SKM-1 treated with dmso at 0.1 percent for 144 hours (cell line): ENCODE data around the gene PRR35.
A peak's percentile ranks its signal among the peaks of the same experiment; 100 is the strongest.

Experiments
- DNase-seq: peaks from one replicate; lab custom pipeline; 2025; ENCODE audit not compliant: unreplicated experiment; lab: John Stamatoyannopoulos, UW

PRR35 gene

DNA sequence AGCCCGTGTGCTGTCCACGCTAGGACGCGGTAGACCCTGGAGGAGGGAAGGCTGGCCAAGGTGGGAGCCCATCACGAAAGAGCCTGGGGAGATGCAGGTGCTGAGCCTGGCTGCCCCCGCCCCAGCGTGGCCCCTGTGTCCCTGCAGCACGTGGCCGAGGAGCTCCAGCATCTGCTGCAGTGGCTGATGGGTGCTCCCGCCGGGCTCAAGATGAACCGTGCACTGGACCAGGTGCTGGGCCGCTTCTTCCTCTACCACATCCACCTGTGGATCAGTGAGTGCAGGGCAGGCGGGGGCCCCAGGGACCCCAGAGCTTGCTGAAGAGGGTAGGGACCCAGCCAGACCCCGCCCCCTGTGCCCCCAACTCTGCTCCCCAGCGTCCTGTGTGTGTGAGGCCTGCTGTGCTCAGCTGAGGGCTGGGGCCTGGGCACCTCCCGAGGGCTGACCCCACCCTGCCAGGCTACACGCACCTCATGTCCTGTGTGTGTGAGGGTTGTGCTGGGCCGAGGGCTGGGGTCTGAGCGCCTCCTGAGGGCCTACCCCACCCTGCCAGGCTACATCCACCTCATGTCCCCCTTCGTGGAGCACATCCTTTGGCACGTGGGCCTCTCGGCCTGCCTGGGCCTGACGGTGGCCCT lies 18.2 kb downstream of the PRR35 start:
- no peak for DNase-seq

DNA sequence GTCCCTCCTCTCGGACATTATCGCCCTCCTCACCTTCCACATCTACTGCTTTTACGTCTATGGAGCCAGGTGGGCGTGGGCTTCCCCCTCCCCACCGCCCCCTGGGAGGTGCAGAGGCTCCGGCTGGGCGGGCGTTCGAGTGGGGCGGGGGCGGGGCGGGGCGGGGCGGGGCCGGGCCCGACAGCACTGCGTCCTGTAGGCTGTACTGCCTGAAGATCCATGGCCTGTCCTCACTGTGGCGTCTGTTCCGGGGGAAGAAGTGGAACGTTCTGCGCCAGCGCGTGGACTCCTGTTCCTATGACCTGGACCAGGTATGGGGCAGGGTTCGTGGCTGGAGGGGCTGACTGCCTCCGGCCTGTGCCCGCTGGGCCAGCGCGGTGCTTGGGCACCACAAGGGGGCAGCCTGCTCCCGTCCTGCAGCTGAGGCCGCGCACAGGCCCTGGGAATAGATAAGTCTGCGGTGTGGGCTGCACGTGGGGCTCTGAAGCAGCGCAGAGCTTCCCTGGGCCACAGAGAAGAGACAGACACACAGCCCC lies 18.7 kb downstream of the PRR35 start:
- DNase-seq = peak; percentile 17

DNA sequence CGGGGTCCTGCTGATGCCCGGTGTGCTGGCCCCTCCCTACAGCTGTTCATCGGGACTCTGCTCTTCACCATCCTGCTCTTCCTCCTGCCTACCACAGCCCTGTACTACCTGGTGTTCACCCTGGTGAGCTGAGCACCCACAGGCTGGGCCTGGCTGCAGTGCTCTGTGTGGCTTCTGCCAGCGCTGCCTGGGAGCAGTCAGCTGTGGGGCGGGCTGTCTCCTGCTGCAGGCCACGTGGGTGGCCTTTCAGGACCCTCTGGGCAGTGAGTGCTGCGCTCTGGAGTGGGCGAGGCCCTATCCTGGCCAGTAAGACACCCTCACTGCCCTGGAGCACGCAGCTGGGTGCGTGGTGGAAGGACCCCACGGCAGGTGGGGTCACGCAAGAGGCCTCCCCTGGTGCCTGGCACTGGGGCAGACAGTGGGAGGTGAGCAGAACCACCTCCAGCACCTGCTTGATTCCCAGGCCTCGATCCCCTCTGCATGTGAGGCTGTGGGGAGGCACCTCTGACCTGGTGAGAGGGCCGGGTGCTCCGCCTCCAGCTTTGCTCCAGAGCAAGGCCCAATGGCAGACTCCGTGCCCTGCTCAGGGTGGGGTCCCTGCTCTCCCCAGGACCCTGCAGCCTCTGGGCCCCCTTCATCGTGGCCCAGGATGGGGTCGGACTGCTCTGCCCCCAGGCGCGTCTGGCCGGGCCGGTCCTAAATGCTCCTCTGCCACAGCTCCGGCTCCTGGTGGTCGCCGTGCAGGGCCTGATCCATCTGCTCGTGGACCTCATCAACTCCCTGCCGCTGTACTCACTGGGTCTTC lies 20.1 kb downstream of the PRR35 start:
- no peak for DNase-seq

DNA sequence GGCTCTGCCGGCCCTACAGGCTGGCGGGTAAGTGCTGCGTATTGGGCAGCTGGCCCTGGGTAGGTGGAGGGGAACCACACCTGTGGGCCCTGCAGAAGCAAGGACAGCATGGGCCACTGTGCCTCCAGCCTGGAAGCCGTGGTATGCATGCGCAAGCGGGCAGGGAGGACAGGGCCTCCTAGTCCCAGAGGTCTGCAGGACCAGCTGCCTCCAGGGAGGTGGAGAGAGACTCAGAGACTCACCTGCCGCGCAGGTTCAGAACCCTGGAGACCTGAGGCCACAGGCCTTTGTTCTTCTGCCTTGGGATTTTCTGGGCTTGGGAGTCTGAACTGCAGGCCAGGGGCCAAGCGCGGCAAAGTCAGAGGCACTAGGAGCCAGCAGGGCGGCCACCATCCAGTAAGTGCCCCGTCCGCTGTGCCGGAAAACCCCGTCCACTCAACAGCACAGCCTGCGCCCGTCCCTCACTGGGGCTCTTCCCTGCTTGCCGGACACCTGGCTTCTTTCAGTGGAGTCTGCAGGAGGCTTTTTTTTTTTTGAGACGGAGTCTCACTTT lies 20.8 kb downstream of the PRR35 start:
- no peak for DNase-seq

DNA sequence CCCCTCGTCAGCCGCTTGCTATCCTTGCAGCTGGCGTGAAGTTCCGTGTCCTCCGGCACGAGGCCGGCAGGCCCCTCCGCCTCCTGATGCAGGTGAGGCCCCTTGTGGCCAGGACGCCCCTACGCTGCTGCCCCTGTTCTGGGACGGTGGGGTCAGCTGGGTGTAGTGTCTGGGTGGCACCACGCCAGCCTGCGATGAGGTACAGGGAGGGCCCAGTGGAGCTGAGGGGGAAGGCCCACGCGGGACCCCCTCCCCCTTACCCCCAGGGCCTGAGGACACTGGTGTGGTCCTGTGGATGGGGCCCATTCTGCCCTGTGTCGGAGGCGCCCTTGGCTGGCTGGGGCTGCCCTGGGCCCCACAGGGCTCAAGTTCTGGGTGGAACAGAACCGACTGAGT lies 22.0 kb downstream of the PRR35 start:
- no peak for DNase-seq

DNA sequence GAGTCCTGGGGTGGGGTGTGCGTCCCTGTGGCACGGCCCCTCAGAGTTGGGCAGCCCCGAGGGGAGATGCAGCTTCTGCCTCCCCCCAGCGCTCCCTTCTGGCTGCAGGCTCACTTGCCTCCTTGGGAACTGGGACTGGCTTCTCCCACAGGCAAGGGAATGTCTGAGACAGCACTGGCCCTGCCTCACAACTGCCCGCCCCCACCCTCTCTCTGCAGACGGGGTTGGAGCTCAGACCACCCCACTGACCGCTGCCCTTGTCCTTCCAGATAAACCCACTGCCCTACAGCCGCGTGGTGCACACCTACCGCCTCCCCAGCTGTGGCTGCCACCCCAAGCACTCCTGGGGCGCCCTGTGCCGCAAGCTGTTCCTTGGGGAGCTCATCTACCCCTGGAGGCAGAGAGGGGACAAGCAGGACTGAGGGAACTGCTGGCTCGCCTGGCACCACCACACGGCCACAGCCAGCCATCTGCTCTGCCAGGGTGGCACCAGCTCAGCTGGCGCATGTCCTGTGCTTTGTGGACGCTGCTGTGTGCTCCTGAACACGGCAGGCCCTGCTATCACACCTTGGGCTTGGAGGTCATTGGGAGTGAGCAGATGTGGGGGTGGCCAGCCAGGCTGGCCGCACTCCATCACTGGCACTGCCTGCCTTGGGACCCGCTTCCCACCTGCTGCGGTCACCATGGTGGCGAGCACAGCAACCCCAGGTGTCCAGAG lies 22.6 kb downstream of the PRR35 start:
- DNase-seq = no peak

DNA sequence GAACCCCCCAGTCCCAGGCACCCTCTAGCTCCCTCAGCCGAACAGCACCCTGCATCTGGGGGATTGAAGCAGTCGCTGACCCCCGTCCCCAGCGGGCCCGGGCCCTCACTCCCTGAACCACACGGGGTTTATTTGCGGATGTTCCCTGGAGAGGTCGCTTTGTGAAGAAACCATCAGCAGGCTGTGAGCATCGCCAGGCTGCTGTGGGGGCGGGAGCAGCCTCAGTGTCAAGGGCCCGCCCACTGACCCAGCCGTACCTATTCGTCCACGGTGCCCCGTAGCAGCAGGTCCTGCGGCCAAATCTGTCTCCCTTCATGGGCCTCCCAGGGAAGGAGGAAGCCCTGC lies 23.2 kb downstream of the PRR35 start:
- DNase-seq = no peak

DNA sequence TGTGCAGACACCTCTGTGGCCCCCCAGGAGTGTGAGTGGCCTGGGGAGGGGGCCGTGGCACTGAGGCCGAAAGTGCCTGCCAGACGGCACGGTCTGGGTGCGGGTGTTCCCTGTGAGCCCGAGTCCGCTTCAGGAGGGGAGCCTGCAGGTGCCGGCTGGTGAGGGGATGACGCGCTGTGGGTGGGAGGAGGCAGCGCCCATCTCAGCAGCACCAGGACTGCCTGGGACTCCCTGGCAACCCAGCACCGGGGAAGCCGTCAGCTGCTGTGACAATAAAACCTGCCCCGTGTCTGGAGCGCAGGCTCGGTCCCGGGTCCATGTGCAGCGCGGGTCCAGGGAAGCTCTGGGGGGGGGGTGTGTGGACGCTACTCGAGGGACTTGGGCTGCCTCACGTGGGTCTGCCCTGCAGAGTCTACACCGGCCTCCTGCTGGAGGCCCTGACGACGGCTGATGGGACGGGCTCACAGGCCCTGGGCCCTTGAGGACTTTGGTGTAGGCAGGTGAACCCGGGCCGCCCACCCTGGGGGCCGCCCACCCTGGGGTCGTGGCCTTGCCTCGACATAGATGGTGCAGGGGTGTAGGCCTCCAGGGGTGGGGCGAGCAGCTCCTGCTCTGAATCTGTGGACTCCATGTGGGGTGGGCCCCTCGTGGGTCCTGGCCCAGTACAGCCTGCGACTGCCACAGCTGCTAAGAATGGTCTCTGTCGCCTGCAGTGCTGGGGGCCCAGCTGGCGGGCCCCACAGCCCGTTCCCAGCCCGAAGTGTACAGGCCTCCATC lies 23.8 kb downstream of the PRR35 start:
- no peak for DNase-seq

DNA sequence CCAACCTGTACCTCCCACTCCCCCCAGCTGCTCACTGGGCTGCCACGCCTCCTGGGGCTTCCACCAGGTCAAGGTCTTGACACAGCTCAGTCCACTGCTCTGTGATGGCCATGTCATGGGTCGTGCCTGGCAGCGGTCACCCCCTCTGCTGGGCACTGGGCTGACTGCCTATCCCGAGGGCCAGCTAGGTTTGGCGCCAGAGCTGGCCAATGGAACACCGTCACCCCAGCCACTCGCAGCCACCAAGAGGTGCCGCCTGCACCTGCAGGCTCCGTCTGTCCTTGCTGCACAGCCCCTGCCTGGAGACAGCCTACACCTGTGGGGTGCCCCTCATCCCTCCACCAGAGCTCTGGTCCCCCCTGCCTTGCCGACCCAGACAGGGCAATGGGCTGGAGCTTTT lies 25.2 kb downstream of the PRR35 start:
- no peak for DNase-seq

DNA sequence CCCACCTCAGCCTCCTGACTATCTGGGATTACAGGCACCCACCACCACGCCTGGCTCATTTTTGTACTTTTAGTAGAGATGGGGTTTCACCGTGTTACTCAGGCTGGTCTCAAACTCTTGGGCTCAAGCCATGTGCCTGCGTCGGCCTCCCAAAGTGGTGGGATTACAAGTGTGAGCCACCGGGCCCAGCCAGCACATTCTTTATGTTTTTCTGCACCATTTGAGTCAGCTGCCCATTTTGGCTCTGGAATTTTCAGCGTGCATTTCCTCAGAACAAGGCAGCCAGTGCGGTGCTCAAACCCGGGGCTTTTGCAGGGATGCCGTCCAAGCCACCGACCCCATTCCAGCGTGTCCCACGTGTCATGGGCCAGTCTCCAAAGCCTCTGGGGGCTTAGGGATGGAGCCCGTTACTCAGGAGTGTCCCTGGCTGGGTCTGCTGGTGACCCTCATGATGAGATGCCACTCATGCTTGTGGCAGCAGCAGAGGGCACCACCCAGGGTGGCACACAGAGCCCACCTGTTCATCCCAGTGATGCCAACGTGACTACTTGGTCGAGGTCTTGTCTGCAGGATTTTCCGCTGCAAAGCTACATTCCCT lies 26.0 kb downstream of the PRR35 start:
- no peak for DNase-seq

DNA sequence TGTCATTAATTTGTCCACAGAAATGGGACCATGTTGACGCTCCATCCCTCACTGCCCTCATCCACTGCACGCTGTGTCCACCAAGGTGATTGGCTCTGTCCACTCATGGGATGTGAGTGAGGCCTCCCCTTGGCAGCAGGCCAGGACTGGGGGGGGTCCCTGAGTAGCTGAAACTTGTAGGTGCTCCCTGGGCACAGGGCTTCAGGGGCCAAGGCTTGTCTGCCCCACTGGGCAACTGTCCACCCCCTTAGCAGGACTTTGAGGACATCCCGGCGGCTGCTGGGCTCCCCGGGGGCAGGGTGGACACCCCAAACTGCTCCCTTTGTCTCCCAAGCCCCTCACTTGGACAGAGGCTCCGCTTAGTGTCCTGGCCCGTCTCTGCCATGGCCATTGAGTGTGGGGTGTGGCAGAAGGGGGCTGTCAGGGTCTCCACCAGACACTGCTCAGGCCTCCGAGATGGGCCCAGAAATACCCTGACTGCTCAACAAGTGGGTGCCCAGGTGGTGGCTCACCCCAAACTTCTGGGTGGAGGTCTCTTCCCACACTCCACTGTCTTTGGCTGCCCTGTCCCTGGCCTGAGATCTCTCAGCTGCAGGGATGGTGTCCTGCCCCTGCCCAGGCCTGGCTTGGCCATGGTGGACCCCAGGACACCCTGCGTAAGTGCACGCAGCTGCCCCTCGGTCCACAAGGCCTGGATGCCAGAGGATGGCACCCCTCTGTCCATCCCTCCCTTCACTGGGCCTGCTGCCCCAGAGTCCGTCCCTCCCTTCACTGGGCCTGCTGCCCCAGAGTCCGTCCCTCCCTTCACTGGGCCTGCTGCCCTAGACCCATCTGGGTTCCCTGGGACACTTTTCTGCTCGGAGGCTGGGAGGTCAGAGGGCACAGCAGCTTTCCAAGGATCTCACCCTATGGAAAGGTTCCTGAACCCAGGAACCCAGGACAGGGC lies 26.7 kb downstream of the PRR35 start:
- no peak for DNase-seq

DNA sequence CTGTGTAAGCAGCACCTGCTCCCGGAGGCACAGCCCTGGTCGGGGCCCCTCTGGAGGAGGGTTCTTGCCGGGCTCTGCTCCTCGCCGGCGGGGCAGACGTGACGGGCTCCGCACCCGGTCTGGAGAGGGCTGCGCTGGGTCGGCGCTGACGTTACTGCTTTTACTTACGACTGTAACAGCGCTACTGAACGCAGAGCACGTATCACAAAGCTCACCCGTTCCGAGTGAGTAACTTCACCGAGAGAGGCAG lies 28.4 kb downstream of the PRR35 start:
- DNase-seq = no peak

DNA sequence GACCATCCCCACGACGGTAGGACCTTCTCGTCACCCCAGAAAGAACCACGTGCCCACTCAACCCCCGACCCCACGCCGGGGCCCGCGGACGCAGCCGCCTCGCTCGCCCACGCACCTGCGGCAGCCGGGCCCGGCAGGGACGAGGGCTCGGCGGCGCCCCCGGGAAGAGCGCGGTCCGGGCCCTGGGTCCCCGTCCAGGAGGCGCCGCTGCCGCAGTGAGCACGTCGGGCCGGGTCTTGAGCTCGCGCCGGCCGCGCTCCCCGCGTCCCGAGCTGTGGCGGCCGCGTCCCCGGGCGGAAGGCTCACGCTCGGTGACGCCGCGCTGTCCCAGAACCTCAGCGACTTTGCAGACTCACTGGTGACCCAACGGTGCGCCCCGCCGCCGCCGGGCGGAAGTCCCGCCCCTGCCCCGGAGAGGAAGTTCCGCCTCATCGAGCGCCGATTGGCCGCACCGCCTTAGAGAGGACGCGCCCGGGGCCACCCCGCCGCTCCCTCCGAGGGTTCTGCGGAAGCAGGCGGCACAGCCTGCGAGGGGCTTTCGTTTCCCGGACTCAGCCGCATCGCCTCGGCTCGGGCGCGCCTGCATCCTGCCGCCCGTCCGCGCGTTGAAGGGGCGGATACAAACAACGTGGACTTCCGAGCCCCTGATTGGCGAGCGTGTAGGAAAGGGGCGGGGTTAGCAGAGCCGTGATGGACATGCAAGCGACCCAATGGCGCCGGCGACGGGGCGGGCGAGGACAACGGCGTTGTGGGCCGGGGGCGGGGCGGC lies 28.9 kb downstream of the PRR35 start:
- DNase-seq = peak; percentile 86

DNA sequence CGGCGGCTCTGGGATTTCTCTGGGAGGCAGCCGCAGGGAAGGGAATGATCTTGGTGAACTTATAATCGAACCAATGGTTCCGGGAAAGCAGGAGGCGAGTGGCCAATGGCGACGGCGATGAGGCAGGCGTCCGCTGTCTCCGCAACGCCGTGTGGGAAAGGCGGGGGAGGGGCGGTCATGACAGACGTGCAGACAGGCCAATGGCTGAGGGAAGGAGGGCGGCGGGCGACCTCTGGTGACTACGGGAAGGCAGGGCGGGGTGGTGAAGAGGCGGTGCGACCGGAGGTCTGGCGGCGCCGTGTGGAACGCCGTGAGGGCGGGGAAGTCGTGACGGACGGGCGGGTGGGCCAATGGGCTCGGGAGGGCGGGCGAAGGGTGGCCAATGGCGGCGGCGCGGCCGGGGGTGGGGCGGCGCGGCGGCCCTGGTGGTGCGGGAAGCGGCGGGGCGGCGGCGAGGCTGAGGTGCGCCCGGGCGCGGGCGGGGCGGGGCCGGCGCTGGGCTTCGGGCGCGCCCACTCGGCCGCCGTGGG lies 29.5 kb downstream of the PRR35 start, which contains the start of gene RAB40C:
RAB40C (plus strand) TSS at position 409 of the 530 bp plus-strand sequence. CDS start 226 bp downstream, outside the sequence.
- peak; percentile 98 for DNase-seq

DNA sequence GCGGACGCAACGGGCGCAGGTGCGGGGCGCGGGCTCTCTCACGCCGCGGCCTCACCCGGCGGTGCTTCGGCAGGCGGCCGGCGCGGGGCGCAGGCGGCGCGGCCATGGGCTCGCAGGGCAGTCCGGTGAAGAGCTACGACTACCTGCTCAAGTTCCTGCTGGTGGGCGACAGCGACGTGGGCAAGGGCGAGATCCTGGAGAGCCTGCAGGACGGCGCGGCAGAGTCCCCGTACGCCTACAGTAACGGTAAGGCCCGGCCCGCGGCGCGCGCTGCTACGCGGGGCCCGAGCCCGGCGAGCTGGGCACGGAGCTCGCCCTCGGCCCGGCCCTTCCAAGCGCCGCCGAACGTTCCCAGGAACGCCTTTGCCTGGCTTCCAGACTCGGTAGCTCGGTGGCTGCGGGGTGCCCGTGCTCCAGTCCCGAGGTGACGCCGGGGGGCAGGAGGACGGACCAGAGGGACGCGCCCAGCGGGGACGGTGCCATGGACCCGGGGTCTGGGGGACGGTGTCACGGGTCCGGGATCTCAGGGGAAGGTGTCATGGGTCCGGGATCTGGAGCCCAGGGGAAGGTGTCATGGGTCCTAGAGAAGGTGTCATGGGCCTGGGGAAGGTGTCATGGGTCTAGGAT lies 30.1 kb downstream of the PRR35 start:
- DNase-seq = no peak

DNA sequence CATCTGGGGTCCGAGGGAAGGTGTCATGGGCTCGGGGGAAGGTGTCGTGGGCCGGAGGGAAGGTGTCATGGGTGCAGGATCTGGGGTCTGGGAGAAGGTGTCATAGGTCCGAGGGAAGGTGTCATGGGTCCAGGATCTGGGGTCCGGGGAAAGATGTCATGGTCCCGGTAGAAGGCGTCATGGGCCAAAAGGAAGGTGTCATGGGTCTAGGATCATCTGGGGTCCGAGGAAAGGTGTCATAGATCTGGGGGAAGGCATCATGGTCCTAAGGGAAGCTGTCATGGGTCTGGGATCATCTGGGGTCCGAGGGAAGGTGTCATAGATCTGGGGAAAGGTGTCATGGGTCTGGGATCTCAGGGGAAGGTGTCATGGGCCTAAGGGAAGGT lies 30.6 kb downstream of the PRR35 start:
- DNase-seq = no peak

DNA sequence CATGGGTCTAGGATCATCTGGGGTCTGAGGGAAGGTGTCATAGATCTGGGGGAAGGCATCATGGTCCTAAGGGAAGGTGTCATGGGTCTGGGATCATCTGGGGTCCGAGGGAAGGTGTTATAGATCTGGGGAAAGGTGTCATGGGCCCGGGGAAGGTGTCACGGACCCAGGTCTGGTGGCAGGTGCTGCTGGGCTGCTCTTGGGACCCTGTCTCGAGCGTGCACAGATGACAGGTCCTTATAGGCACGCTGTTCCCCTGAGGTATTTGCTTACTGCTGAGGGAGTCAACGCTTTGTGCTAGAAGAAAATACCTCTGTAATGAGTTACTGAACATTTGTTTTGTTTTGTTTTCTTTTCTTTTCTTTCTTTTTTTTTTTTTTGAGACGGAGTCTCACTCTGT lies 31.0 kb downstream of the PRR35 start:
- DNase-seq = no peak

DNA sequence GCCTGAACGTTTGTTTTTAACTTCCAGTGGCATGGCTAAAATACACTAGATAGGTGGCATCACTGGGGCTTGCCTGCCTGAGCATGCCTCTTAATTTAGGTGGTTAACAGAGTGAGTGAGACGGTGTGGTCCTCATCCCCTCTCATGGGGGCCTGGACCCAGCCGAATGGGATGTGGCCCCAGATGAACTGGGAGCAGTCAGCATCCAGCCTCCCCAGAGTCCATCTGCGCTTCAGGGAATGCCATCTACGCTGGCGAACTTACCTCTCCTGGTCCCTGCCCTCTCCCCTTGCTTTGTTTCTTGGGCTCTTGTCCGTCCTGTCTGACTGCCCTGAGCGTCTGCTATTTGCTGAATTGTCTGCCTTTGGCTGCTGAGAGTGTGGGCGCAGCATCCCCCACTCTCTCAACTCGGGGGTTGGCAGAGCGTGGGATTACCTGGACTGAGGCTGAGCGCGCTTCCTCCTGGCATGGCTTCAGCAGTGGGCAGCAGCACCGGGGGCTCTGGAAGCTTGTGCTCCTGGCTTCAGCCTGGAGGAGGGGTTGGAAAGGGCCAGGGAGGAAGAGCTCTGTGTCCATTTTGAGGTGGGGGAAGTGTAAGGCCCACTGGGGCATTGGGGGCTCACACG lies 31.8 kb downstream of the PRR35 start:
- DNase-seq = no peak
